BLaER1 (cell line): ENCODE data around the gene SYT10.
"Not testable (repeated sequence)": the region's sequence is repeated elsewhere in the genome, so short reads cannot be mapped to it uniquely, and the experiment has no call there.

ENCODE experiments used
- H3K27ac ChIP-seq: shearing (Covaris generic); formaldehyde crosslinking; 2 replicates; pipeline ENCODE4 v1.8.1; 2022
- H3K27me3 ChIP-seq: shearing (Covaris generic); formaldehyde crosslinking; 2 replicates; pipeline ENCODE4 v1.8.1; 2022
- H3K36me3 ChIP-seq: shearing (Covaris generic); formaldehyde crosslinking; 2 replicates; pipeline ENCODE4 v1.8.1; 2022
- H3K4me1 ChIP-seq: shearing (Covaris generic); formaldehyde crosslinking; 2 replicates; pipeline ENCODE4 v1.8.1; 2022
- H3K4me2 ChIP-seq: shearing (Covaris generic); formaldehyde crosslinking; 2 replicates; pipeline ENCODE4 v1.8.1; 2022
- H3K4me3 ChIP-seq: shearing (Covaris generic); formaldehyde crosslinking; 2 replicates; pipeline ENCODE4 v1.8.1; 2022
- H3K9ac ChIP-seq: shearing (Covaris generic); formaldehyde crosslinking; 2 replicates; pipeline ENCODE4 v1.8.1; 2022
- H3K9me3 ChIP-seq: shearing (Covaris generic); formaldehyde crosslinking; 2 replicates; pipeline ENCODE4 v1.8.1; 2022
- H4K20me1 ChIP-seq: shearing (Covaris generic); formaldehyde crosslinking; 2 replicates; pipeline ENCODE4 v1.8.1; 2022
- Cebpa-rat ChIP-seq: shearing (Covaris generic); IDR thresholded peaks from 2 replicates; pipeline ENCODE4 v1.8.1; 2022

SYT10 gene

DNA sequence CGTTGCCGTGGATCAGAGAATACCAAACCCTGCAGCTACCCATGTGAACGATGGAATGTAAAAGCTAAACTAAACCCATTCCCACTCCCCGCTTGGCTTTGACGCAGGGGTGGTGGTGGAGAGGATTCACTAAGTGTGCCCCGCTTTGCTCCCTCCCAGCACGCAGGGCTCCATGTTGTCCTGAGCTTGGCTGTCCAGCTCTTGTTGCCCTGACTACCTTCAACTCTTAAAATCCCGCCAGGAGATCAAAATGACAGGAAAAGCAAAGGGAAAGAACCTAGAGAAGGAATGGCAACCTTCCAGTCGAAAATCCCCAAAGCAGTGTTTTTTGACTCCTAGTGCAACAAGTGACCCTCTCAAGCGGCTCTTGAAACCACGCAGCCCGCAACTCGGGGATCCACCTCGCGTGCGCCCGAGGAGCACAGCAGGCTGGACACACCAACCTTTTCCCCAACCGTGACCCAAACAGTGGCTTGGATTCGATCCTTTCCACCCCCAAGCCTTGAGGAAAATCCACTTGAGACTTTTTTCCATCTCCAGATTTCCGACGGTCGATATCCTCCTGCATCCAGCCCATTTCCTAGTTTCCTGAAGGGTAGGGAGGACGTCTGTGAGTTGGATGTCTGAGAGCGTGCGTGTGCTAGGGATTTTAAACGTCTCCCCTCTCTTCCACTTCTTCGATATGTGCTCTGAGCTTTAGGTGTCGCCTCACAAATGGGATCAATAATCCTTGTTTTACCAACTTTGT lies 1.4 kb downstream of the SYT10 start:
- no peaks in the 10 kb centered on the region for H4K20me1 ChIP-seq
- no peaks in the 10 kb centered on the region for H3K36me3 ChIP-seq
- no peak overlapping the region for H3K4me2 ChIP-seq
- no peak overlapping the region for H3K9ac ChIP-seq
- H3K27ac ChIP-seq = no peak overlapping the region
- no peak overlapping the region for H3K4me3 ChIP-seq
- no peaks in the 10 kb centered on the region for H3K4me1 ChIP-seq
- peaks cover 23% of the 10 kb centered on the region for H3K9me3 ChIP-seq
- no peak for TF ChIP-seq Cebpa-rat
- no peaks in the 10 kb centered on the region for H3K27me3 ChIP-seq

DNA sequence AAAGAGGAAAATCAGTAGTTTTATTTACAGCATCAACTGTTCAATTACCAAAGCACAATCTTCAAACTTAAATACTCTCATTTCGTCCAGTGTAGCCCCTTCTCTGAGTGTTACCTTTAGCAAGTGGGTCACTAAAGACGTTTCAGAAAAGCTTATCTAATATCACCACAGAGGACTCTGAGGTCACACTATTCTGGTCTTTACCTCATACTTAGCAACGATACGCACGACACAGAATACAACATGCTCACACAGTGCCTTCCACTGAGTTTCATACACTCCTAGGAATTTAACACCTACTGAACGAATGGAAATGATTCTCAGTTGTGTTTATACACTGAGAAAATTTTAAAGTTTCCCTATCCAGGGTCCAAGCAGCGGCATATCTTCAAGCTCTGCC lies 2.0 kb downstream of the SYT10 start:
- Histone ChIP-seq H3K4me1 (no peaks in the 10 kb centered on the region), H3K4me3 (no peak overlapping the region), H4K20me1 (no peaks in the 10 kb centered on the region), H3K36me3 (no peaks in the 10 kb centered on the region), H3K9me3 (peaks cover 23% of the 10 kb centered on the region), H3K27me3 (no peaks in the 10 kb centered on the region), H3K9ac (no peak overlapping the region), H3K27ac (no peak overlapping the region), H3K4me2 (no peak overlapping the region)
- no peak for TF ChIP-seq Cebpa-rat

GRCh38 chr12:33432992-33433391 lies 6.6 kb downstream of the SYT10 start:
- Histone ChIP-seq H3K27me3 (no peaks in the 10 kb centered on the region), H3K27ac (no peak overlapping the region), H3K9me3 (no peaks in the 10 kb centered on the region), H3K4me3 (no peak overlapping the region), H3K4me1 (no peaks in the 10 kb centered on the region), H3K36me3 (no peaks in the 10 kb centered on the region), H4K20me1 (no peaks in the 10 kb centered on the region), H3K9ac (no peak overlapping the region), H3K4me2 (no peak overlapping the region)
- no peak for TF ChIP-seq Cebpa-rat

- Histone ChIP-seq H4K20me1 (no peaks in the 10 kb centered on the region), H3K4me3 (no peak overlapping the region), H3K4me1 (no peaks in the 10 kb centered on the region), H3K9ac (no peak overlapping the region), H3K4me2 (no peak overlapping the region), H3K9me3 (no peaks in the 10 kb centered on the region), H3K27ac (no peak overlapping the region), H3K36me3 (no peaks in the 10 kb centered on the region), H3K27me3 (no peaks in the 10 kb centered on the region)
- no peak for TF ChIP-seq Cebpa-rat
Observed at GRCh38 chr12:33431648-33432047, 8.0 kb downstream of the SYT10 start.

- H4K20me1 ChIP-seq = no peaks in the 10 kb centered on the region
- no peaks in the 10 kb centered on the region for H3K36me3 ChIP-seq
- H3K4me2 ChIP-seq = no peak overlapping the region
- no peaks in the 10 kb centered on the region for H3K4me1 ChIP-seq
- no peak overlapping the region for H3K27ac ChIP-seq
- H3K9ac ChIP-seq = no peak overlapping the region
- no peaks in the 10 kb centered on the region for H3K9me3 ChIP-seq
- no peaks in the 10 kb centered on the region for H3K27me3 ChIP-seq
- TF ChIP-seq Cebpa-rat = no peak
- no peak overlapping the region for H3K4me3 ChIP-seq
Observed at GRCh38 chr12:33429468-33429867, 10.2 kb downstream of the SYT10 start.

- Histone ChIP-seq H3K9me3 (no peaks in the 10 kb centered on the region), H3K27ac (no peak overlapping the region), H3K9ac (no peak overlapping the region), H3K4me1 (no peaks in the 10 kb centered on the region), H4K20me1 (no peaks in the 10 kb centered on the region), H3K4me3 (no peak overlapping the region), H3K36me3 (no peaks in the 10 kb centered on the region), H3K27me3 (no peaks in the 10 kb centered on the region), H3K4me2 (no peak overlapping the region)
- TF ChIP-seq Cebpa-rat = no peak
Observed at GRCh38 chr12:33427071-33427470, 12.5 kb downstream of the SYT10 start.

DNA sequence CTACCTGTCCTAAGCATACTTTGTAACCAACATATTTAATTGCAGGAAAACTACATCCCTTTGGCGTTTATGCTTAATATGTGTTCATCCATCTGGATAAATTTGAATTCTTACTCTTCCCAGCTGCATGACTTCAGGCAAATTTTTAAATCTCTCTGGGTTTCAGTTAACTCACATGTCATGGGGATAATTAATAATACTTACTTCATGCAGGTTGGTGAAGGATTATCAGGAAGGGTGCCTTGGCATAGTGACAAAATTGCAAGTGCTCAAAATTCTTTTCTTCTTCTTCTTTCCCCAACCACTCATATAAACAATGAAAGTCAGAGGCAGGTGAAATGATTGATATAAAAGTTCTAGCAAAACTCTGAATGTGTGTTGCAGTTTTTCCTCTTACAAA lies 15.9 kb downstream of the SYT10 start:
- no peak overlapping the region for H3K4me2 ChIP-seq
- H3K36me3 ChIP-seq = no peaks in the 10 kb centered on the region
- no peaks in the 10 kb centered on the region for H3K27me3 ChIP-seq
- H3K9me3 ChIP-seq = no peaks in the 10 kb centered on the region
- no peak overlapping the region for H3K27ac ChIP-seq
- H3K9ac ChIP-seq = no peak overlapping the region
- H4K20me1 ChIP-seq = no peaks in the 10 kb centered on the region
- no peak for TF ChIP-seq Cebpa-rat
- no peaks in the 10 kb centered on the region for H3K4me1 ChIP-seq
- H3K4me3 ChIP-seq = no peak overlapping the region

DNA sequence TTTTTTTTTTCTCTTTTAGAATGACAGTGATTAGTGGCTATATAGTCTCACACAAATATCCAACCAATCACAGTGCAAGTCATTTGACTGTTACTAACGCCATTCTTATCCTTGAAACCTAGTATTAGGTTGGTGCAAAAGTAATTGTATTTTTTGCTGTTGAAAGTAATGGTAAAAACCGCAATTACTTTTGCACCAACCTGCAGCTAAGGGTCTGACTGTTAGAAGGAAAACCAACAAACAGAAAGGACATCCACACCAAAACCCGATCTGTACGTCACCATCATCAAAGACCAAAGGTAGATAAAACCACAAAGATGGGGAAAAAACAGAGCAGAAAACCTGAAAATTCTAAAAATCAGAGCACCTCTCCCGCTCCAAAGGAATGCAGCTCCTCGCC lies 27.2 kb downstream of the SYT10 start:
- not testable (repeated sequence) for H3K27ac ChIP-seq, H3K27me3 ChIP-seq, H3K9ac ChIP-seq, H3K4me1 ChIP-seq, H3K4me3 ChIP-seq, H3K9me3 ChIP-seq, H3K4me2 ChIP-seq, H4K20me1 ChIP-seq, H3K36me3 ChIP-seq

DNA sequence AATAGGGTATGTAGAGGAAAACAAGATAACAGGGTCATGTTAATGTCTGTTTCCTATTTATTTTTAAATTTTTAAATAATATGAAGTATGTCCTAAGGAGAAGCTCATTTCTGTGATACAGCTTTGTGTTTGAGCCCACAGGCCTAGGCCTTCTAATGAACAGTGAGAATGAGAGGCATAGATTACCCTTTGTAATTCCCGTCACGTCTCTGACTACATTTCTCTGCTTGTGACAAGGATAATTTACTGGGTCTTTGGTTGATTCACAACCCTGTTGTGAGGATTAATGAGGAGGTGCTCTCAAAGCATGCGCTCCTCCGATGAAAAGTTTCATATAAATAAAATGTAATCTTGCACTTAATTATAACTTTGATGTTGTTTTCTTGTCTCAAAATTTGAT lies 56.1 kb downstream of the SYT10 start:
- Histone ChIP-seq H3K36me3 (no peaks in the 10 kb centered on the region), H3K4me2 (no peak overlapping the region), H3K27ac (no peak overlapping the region), H3K27me3 (no peaks in the 10 kb centered on the region), H3K4me1 (no peaks in the 10 kb centered on the region), H3K9me3 (no peaks in the 10 kb centered on the region), H3K4me3 (no peak overlapping the region), H4K20me1 (no peaks in the 10 kb centered on the region), H3K9ac (no peak overlapping the region)
- TF ChIP-seq Cebpa-rat = no peak

GRCh38 chr12:33376153-33376552 lies 63.5 kb downstream of the SYT10 start:
- no peaks in the 10 kb centered on the region for H3K4me1 ChIP-seq
- H3K9ac ChIP-seq = no peak overlapping the region
- H3K4me2 ChIP-seq = no peak overlapping the region
- H3K9me3 ChIP-seq = no peaks in the 10 kb centered on the region
- H3K4me3 ChIP-seq = no peak overlapping the region
- no peaks in the 10 kb centered on the region for H4K20me1 ChIP-seq
- no peak for TF ChIP-seq Cebpa-rat
- no peak overlapping the region for H3K27ac ChIP-seq
- no peaks in the 10 kb centered on the region for H3K36me3 ChIP-seq
- H3K27me3 ChIP-seq = no peaks in the 10 kb centered on the region

GRCh38 chr12:33370318-33370717 lies 69.3 kb downstream of the SYT10 start:
- Histone ChIP-seq H3K4me3 (no peak overlapping the region), H4K20me1 (no peaks in the 10 kb centered on the region), H3K36me3 (no peaks in the 10 kb centered on the region), H3K9me3 (no peaks in the 10 kb centered on the region), H3K4me1 (peaks cover 6% of the 10 kb centered on the region; the same call in 1 of the 2 replicates), H3K27me3 (no peaks in the 10 kb centered on the region), H3K9ac (no peak overlapping the region), H3K27ac (no peak overlapping the region), H3K4me2 (no peak overlapping the region)
- no peak for TF ChIP-seq Cebpa-rat
